Spleen (tissue), 7 donors: ENCODE results near the gene ERI3.

Source experiments
- POLR2A ChIP-seq, 3 donors: fragments of 450-650 bp; IDR thresholded peaks; one replicate each; pipeline ENCODE4 v1.5.1; 2017; ENCODE audit warnings: antibody characterized with exemption in 3 of 3, mild to moderate bottlenecking in 1 of 3
- POLR2AphosphoS5 ChIP-seq, 3 donors: sonication (generic); formaldehyde crosslinking; IDR thresholded peaks; one replicate each; pipeline ENCODE4 v1.5.1; 2017; ENCODE audit warnings: antibody characterized with exemption in 3 of 3
- TF ChIP-seq, protein P1 (sequence below), 11 experiments: fragments of 200-600 bp in 7 of 11; fragments of 450-650 bp in 4 of 11; sonication (generic) in 4 of 11; IDR thresholded peaks in 8 of 11; conservative IDR thresholded peaks in 3 of 11; 1 replicate in 7 of 11; 2 replicates in 4 of 11; pipeline versions ENCODE4 v1.4.0 to v1.8.0; 2016 to 2021; ENCODE audit warnings: antibody characterized with exemption in 11 of 11, inconsistent platforms in 4 of 11, mild to moderate bottlenecking in 1 of 11
- donor health status: DM: no; HTN: no; CAD: no; lungs with moderate emphysema.
- donor health status: DM: no; HTN: no; CAD: no.
- donor health status: DM: no; HTN: no; CAD: no.

DNA sequence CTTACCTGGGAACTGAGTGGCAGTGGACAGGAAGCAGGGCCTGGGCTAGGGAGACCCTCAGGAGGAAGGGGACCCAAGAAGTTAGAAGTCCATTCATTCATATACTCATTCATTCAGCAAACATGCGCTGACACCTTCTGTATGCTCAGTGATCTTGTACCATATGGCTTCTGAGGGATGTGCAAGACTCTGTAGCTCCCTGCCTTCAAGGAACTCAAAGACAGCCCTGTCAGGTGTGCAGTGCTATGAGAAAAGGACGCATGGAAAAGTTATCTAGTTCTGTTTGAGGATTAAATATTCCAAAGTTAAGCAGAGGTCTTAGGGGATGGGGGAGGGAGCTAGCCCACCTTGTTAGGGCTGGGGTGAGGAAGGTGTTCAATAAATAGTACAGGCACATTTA lies 129.3 kb downstream of the ERI3 start:
- TF ChIP-seq, protein P1, sequence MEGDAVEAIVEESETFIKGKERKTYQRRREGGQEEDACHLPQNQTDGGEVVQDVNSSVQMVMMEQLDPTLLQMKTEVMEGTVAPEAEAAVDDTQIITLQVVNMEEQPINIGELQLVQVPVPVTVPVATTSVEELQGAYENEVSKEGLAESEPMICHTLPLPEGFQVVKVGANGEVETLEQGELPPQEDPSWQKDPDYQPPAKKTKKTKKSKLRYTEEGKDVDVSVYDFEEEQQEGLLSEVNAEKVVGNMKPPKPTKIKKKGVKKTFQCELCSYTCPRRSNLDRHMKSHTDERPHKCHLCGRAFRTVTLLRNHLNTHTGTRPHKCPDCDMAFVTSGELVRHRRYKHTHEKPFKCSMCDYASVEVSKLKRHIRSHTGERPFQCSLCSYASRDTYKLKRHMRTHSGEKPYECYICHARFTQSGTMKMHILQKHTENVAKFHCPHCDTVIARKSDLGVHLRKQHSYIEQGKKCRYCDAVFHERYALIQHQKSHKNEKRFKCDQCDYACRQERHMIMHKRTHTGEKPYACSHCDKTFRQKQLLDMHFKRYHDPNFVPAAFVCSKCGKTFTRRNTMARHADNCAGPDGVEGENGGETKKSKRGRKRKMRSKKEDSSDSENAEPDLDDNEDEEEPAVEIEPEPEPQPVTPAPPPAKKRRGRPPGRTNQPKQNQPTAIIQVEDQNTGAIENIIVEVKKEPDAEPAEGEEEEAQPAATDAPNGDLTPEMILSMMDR (IDR thresholded peaks at IDR 0.05 in 8 of 11, conservative IDR thresholded peaks at IDR 0.05 in 3 of 11): no peak
- no peak for TF ChIP-seq POLR2AphosphoS5 (IDR thresholded peaks at IDR 0.05)
- no peak for TF ChIP-seq POLR2A (IDR thresholded peaks at IDR 0.05)
